H1 (cell line): Measurements from ENCODE around the gene GJC2. TPM values are rescaled to one million over a fixed set of nuclear protein-coding genes. Genes with fewer than 3 reads are reported as not detected.

ENCODE experiments used
- CTCF ChIA-PET: fragments of 300-600 bp; sonication (Branson Sonifier 250); formaldehyde crosslinking; loops from one replicate; lab custom pipeline; 2021; ENCODE audit not compliant: partially characterized antibody; lab: Charles Lee
- POLR2A ChIA-PET: fragments of 300-600 bp; sonication (Branson Sonifier 250); formaldehyde crosslinking; loops from one replicate; lab custom pipeline; 2021; ENCODE audit warnings: inconsistent platforms; ENCODE audit not compliant: partially characterized antibody; lab: Charles Lee
- DNase-seq, 2 experiments: peaks; one replicate each; pipeline versions ENCODE4 v3.0.0 to v3.0.0-alpha.2; 2010 to 2022; ENCODE audit warnings: low spot score in 2 of 2, low read depth in 1 of 2, mixed read lengths in 1 of 2
- FAIRE-seq: peaks from 2 replicates; lab custom pipeline; 2011; peaks lifted over from hg19 to GRCh38; lab: Jason Lieb, UNC
- H2AFZ ChIP-seq: 2 replicates; pipeline ENCODE4 v1.8.1; 2012; ENCODE audit warnings: low read length, inconsistent platforms
- H2AK5ac ChIP-seq: 2 replicates; pipeline ENCODE4 v1.6.1; 2013; ENCODE audit warnings: low read depth, low read length
- H2BK120ac ChIP-seq: replicated peaks from 2 replicates; pipeline ENCODE3; 2013; ENCODE audit warnings: low read depth, low read length, inconsistent platforms
- H2BK12ac ChIP-seq: 2 replicates; pipeline ENCODE4 v1.6.1; 2013; ENCODE audit warnings: low read depth, low read length
- H2BK15ac ChIP-seq: 2 replicates; pipeline ENCODE4 v1.6.1; 2013; ENCODE audit warnings: low read length
- H2BK20ac ChIP-seq: 2 replicates; pipeline ENCODE4 v1.6.1; 2013; ENCODE audit warnings: low read length
- H2BK5ac ChIP-seq: 2 replicates; pipeline ENCODE4 v1.6.1; 2013; ENCODE audit warnings: low read depth, low read length
- H3K14ac ChIP-seq: 2 replicates; pipeline ENCODE4 v1.6.1; 2013; ENCODE audit warnings: inconsistent platforms; ENCODE audit not compliant: insufficient read length
- H3K18ac ChIP-seq: 2 replicates; pipeline ENCODE4 v1.6.1; 2013; ENCODE audit warnings: low read length; ENCODE audit errors: extremely low read depth
- H3K23ac ChIP-seq: 2 replicates; pipeline ENCODE4 v1.6.1; 2013; ENCODE audit warnings: inconsistent platforms; ENCODE audit not compliant: insufficient read length
- H3K23me2 ChIP-seq: 2 replicates; pipeline ENCODE4 v1.6.1; 2013; ENCODE audit warnings: low read depth, low read length
- H3K27ac ChIP-seq: 2 replicates; pipeline ENCODE4 v1.6.1; 2011; ENCODE audit warnings: low read depth, low read length, inconsistent platforms
- H3K27me3 ChIP-seq, 4 experiments: replicated peaks in 1 of 4; 1 replicate in 1 of 4; 2 replicates in 3 of 4; pipeline versions ENCODE4 v1.6.1 to v1.8.1; 2011 to 2013; ENCODE audit warnings: low read length in 3 of 4, mild to moderate bottlenecking in 3 of 4, inconsistent platforms in 2 of 4, mixed read lengths in 2 of 4, moderate library complexity in 1 of 4; ENCODE audit not compliant: control insufficient read depth in 3 of 4, insufficient read depth in 3 of 4; ENCODE audit errors: extremely low read depth in 1 of 4
- H3K36me3 ChIP-seq, 4 experiments: 2 replicates each; pipeline versions ENCODE4 v1.6.1 to v1.8.1; 2011 to 2013; ENCODE audit warnings: mild to moderate bottlenecking in 4 of 4, low read length in 3 of 4, moderate library complexity in 2 of 4, control low read depth in 1 of 4, inconsistent platforms in 1 of 4; ENCODE audit not compliant: insufficient read depth in 4 of 4, control insufficient read depth in 2 of 4
- H3K4ac ChIP-seq: replicated peaks from 2 replicates; pipeline ENCODE3; 2013; ENCODE audit warnings: low read length, low read depth, mixed read lengths, inconsistent platforms; ENCODE audit not compliant: insufficient read length
- H3K4me1 ChIP-seq, 4 experiments: replicated peaks in 1 of 4; 1 replicate in 1 of 4; 2 replicates in 3 of 4; pipeline versions ENCODE4 v1.6.1 to v1.8.1; 2011 to 2013; ENCODE audit warnings: low read length in 3 of 4, inconsistent platforms in 2 of 4, mixed read lengths in 1 of 4; ENCODE audit not compliant: insufficient read depth in 4 of 4, control insufficient read depth in 3 of 4
- H3K4me2 ChIP-seq, 2 experiments: 2 replicates each; pipeline versions ENCODE4 v1.6.1 to v1.8.1; 2011 to 2013; ENCODE audit warnings: low read depth in 2 of 2, low read length in 2 of 2, control low read depth in 1 of 2, inconsistent platforms in 1 of 2, mild to moderate bottlenecking in 1 of 2; ENCODE audit not compliant: insufficient read depth in 1 of 2
- H3K4me3 ChIP-seq, 4 experiments: fragments of 200-600, 300-600 bp in 1 of 4; sonication (generic), shearing (Covaris generic), sonication (Bioruptor Twin) in 1 of 4; 2 replicates each; pipeline versions ENCODE4 v1.5.1 to v1.8.1; 2011 to 2016; ENCODE audit warnings: low read length in 4 of 4, low read depth in 3 of 4, control low read depth in 2 of 4, inconsistent platforms in 2 of 4, mild to moderate bottlenecking in 2 of 4, mixed read lengths in 1 of 4, moderate library complexity in 1 of 4; ENCODE audit not compliant: insufficient read depth in 2 of 4; ENCODE audit errors: extremely low read depth in 1 of 4
- H3K56ac ChIP-seq: replicated peaks from 2 replicates; pipeline ENCODE3; 2013; ENCODE audit warnings: low read depth, mild to moderate bottlenecking, mixed read lengths, low read length, inconsistent platforms; ENCODE audit not compliant: insufficient read length
- H3K79me1 ChIP-seq: 2 replicates; pipeline ENCODE4 v1.6.1; 2013; ENCODE audit warnings: low read depth, low read length, control low read depth
- H3K79me2 ChIP-seq, 2 experiments: 2 replicates each; pipeline versions ENCODE4 v1.6.1 to v1.8.1; 2012 to 2013; ENCODE audit warnings: low read length in 2 of 2, mild to moderate bottlenecking in 2 of 2, inconsistent platforms in 1 of 2; ENCODE audit not compliant: insufficient read depth in 2 of 2, control insufficient read depth in 1 of 2
- H3K9ac ChIP-seq, 4 experiments: replicated peaks in 1 of 4; 1 replicate in 1 of 4; 2 replicates in 3 of 4; pipeline versions ENCODE4 v1.6.1 to v1.8.1; 2011 to 2013; ENCODE audit warnings: low read depth in 3 of 4, low read length in 3 of 4, control low read depth in 2 of 4, mild to moderate bottlenecking in 2 of 4, moderate library complexity in 2 of 4, inconsistent platforms in 1 of 4; ENCODE audit errors: extremely low read depth in 1 of 4
- H3K9me3 ChIP-seq, 2 experiments: 2 replicates each; pipeline versions ENCODE4 v1.6.1 to v1.8.1; 2012 to 2013; ENCODE audit warnings: mild to moderate bottlenecking in 2 of 2, moderate library complexity in 2 of 2, control low read depth in 1 of 2, inconsistent platforms in 1 of 2, low read depth in 1 of 2, low read length in 1 of 2, mixed read lengths in 1 of 2; ENCODE audit not compliant: insufficient read depth in 2 of 2
- H4K20me1 ChIP-seq, 2 experiments: replicated peaks in 1 of 2; 2 replicates each; pipeline versions ENCODE3 to v1.8.1; 2011 to 2013; ENCODE audit warnings: inconsistent platforms in 2 of 2, low read length in 2 of 2, mild to moderate bottlenecking in 1 of 2; ENCODE audit not compliant: insufficient read depth in 2 of 2, control insufficient read depth in 1 of 2
- H4K5ac ChIP-seq: 2 replicates; pipeline ENCODE4 v1.6.1; 2013; ENCODE audit warnings: low read length, low read depth, mixed read lengths, inconsistent platforms; ENCODE audit not compliant: insufficient read length
- H4K8ac ChIP-seq: 2 replicates; pipeline ENCODE4 v1.8.0; 2013; ENCODE audit warnings: mild to moderate bottlenecking, moderate library complexity, low read length, inconsistent platforms; ENCODE audit not compliant: insufficient read depth; ENCODE audit errors: extremely low read depth
- H4K91ac ChIP-seq: replicated peaks from 2 replicates; pipeline ENCODE3; 2013; ENCODE audit warnings: low read length, mixed read lengths, inconsistent platforms; ENCODE audit not compliant: insufficient read length
- CTBP2 ChIP-seq: IDR thresholded peaks from 2 replicates; pipeline ENCODE4 v1.7.0; 2011; ENCODE audit warnings: borderline replicate concordance, mild to moderate bottlenecking, moderate library complexity, mixed read lengths, low read length; ENCODE audit not compliant: insufficient read depth, insufficient read length
- HDAC2 ChIP-seq, 2 experiments: fragments of 300-600 bp in 1 of 2; sonication (generic) in 1 of 2; IDR thresholded peaks; 2 replicates each; pipeline ENCODE4 v1.6.1; 2011 to 2012; ENCODE audit warnings: low read depth in 2 of 2, low read length in 2 of 2, mild to moderate bottlenecking in 2 of 2, moderate library complexity in 2 of 2, borderline replicate concordance in 1 of 2, inconsistent platforms in 1 of 2
- HDAC6 ChIP-seq: IDR thresholded peaks from one replicate; pipeline ENCODE4 v1.7.1; 2012; ENCODE audit warnings: low read depth, mild to moderate bottlenecking, inconsistent platforms, low read length, moderate library complexity
- KDM1A ChIP-seq: fragments of 200-600, 300-600 bp; sonication (generic); IDR thresholded peaks from 2 replicates; pipeline ENCODE4 v1.7.1; 2016; ENCODE audit warnings: mild to moderate bottlenecking, low read length, borderline replicate concordance
- POU5F1 ChIP-seq: IDR thresholded peaks from 2 replicates; pipeline ENCODE4 v1.6.1; 2011; ENCODE audit warnings: low read depth, mild to moderate bottlenecking, low read length, moderate library complexity
- RBBP5 ChIP-seq: IDR thresholded peaks from 2 replicates; pipeline ENCODE4 v1.7.1; 2012; ENCODE audit warnings: low read depth, mild to moderate bottlenecking, inconsistent platforms, low read length, moderate library complexity, borderline replicate concordance
- TAF7 ChIP-seq: optimal IDR thresholded peaks from 2 replicates; pipeline ENCODE3; 2011; ENCODE audit warnings: low read depth, mild to moderate bottlenecking, inconsistent platforms, low read length, moderate library complexity, borderline replicate concordance
- TCF12 ChIP-seq: IDR thresholded peaks from 2 replicates; pipeline ENCODE4 v1.6.1; 2011; ENCODE audit warnings: low read depth, mild to moderate bottlenecking, low read length
- TEAD4 ChIP-seq: IDR thresholded peaks from 2 replicates; pipeline ENCODE4 v1.6.1; 2012; ENCODE audit warnings: low read depth, low read length, inconsistent platforms, mixed read lengths
- ZNF274 ChIP-seq: IDR thresholded peaks from 2 replicates; pipeline ENCODE4 v1.7.0; 2012; ENCODE audit warnings: low read length, borderline replicate concordance; ENCODE audit errors: extremely low read depth
- WGBS, 2 experiments: shearing (Covaris generic) in 1 of 2; methylation state at CpG; one replicate each; pipeline versions ENCODE4 v1.1.6 to v1.1.7; 2013 to 2015; ENCODE audit warnings: low lambda C conversion rate in 2 of 2, mixed read lengths in 2 of 2, inconsistent platforms in 1 of 2, low coverage in 1 of 2, missing lambda C conversion rate in 1 of 2; ENCODE audit not compliant: insufficient replicate concordance in 2 of 2, insufficient coverage in 1 of 2, insufficient read length in 1 of 2; ENCODE audit errors: extremely low coverage in 1 of 2, missing lambda C conversion rate in 1 of 2; 5-methylcytosine and 5-hydroxymethylcytosine counted together
- polyA plus RNA-seq, 7 experiments: library from polyadenylated mRNA; depleted of rRNA in 3 of 7; stranded (reverse) in 5 of 7; unstranded in 2 of 7; fragments of >200 nt in 5 of 7; fragments of 200-250 nt in 2 of 7; gene quantifications; 1 replicate in 5 of 7; 2 replicates in 1 of 7; 4 replicates in 1 of 7; pipeline versions ENCODE4 v1.2.1 to v1.2.3, GENCODE V29; 2011 to 2013; ENCODE audit warnings: missing spikeins in 2 of 7, mixed read lengths in 2 of 7
- total RNA-seq: library from RNA; stranded (reverse); fragmentation: NEBNext Ultra II Directional; extraction: Animal tissue kit (Norgen Biotek cat#: 25700); gene quantifications from 2 replicates; pipeline ENCODE4 v1.2.1, GENCODE V29; 2021
- TF ChIP-seq, protein P1 (sequence below): IDR thresholded peaks from 2 replicates; pipeline ENCODE4 v1.6.1; 2012; ENCODE audit warnings: inconsistent platforms

GJC2 gene
- total and polyA plus RNA-seq, 2 of the 8 experiments (the other 6 are each of a cell fraction or from before 2014, with no cell fraction given), result 0.17 to 0.54 TPM

- Histone ChIP-seq H3K4me2 (no peak overlapping the region; a peak in 1 of 4 replicates), H3K14ac (no peak overlapping the region), H3K56ac (no peak overlapping the region), H3K27me3 (peaks cover 0 to 5% (median 1%) of the 10 kb centered on the region in 4 experiments; a peak in 4 of 7 replicates), H3K36me3 (no peaks in the 10 kb centered on the region), H3K23ac (no peak overlapping the region), H3K9ac (no peak overlapping the region), H2BK12ac (no peak overlapping the region), H3K18ac (no peak overlapping the region), H2BK5ac (no peak overlapping the region), H3K9me3 (no peaks in the 10 kb centered on the region), H2AFZ (no peak overlapping the region), H3K23me2 (no peaks in the 10 kb centered on the region), H3K27ac (no peak overlapping the region), H4K20me1 (peaks cover 1 to 4% of the 10 kb centered on the region in 2 experiments), H2BK120ac (no peak overlapping the region), H3K4ac (no peak overlapping the region), H3K79me2 (no peaks in the 10 kb centered on the region), H2AK5ac (no peak overlapping the region), H4K8ac (no peak overlapping the region), H2BK20ac (no peak overlapping the region), H4K5ac (no peak overlapping the region), H4K91ac (no peak overlapping the region), H2BK15ac (no peak overlapping the region), H3K4me1 (peaks cover 0 to 3% (median under 1%) of the 10 kb centered on the region in 4 experiments; a peak in 4 of 7 replicates), H3K79me1 (0 out of 2 replicates have a peak, but pooled peaks cover 2% of the 10 kb centered on the region), H3K4me3 (no peak overlapping the region)
- ChIA-PET CTCF (interaction anchor here (0.8 to 1.0 kb wide), 3 partner anchors 24 to 70 kb away, joined by 3 to 4 read pairs (median 3); no protein-coding TSS in a partner anchor), POLR2A (interaction anchor here (0.7 to 2.0 kb wide), 3 partner anchors 9 to 57 kb away, joined by 3 to 10 read pairs (median 3); partner anchors contain the start of gene IBA57)
- DNase-seq (no peak), FAIRE-seq (no peak)
- WGBS, 2 experiments, result 84% methylated on average over 19 of the region's 24 CpGs; no CpG with 5 or more reads in 1 of the 2 experiments
- TF ChIP-seq KDM1A, result no peak
- no peak for TF ChIP-seq TEAD4
- TF ChIP-seq TCF12, result no peak
- TF ChIP-seq HDAC2 (IDR thresholded peaks at IDR 0.05; ENCODE audit: borderline replicate concordance in 1 of 2, low read depth in 2 of 2, low read length in 2 of 2), result no peak
- no peak for TF ChIP-seq POU5F1
- TF ChIP-seq, protein P1, sequence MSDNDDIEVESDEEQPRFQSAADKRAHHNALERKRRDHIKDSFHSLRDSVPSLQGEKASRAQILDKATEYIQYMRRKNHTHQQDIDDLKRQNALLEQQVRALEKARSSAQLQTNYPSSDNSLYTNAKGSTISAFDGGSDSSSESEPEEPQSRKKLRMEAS, result no peak
- TF ChIP-seq HDAC6, result no peak
- no peak for TF ChIP-seq CTBP2
- no peak for TF ChIP-seq RBBP5
- TF ChIP-seq ZNF274, result no peak
- no peak for TF ChIP-seq TAF7
Measured at GRCh38 chr1:228156941-228157728, 7.4 kb downstream of the GJC2 start.
